Fibroblast of villous mesenchyme (primary cell): ENCODE data around the gene FGD4. TPM values are rescaled to one million over a fixed set of nuclear protein-coding genes. Genes with fewer than 3 reads are reported as not detected.

Source experiments
- DNase-seq: peaks from one replicate; pipeline ENCODE4 v3.0.0-alpha.2; 2010; ENCODE audit warnings: low read depth
- H3K4me3 ChIP-seq: 2 replicates; pipeline ENCODE4 v1.5.1; 2011; ENCODE audit warnings: low read depth, mild to moderate bottlenecking, low read length
- total RNA-seq: library from RNA; depleted of rRNA; stranded (reverse); fragments of >200 nt; gene quantifications from 2 replicates; pipeline ENCODE4 v1.2.3, GENCODE V29; 2012
- TF ChIP-seq, protein P1 (sequence below): IDR thresholded peaks from 2 replicates; pipeline ENCODE4 v1.5.1; 2012; ENCODE audit warnings: low read depth, mild to moderate bottlenecking, low read length; ENCODE audit not compliant: insufficient read depth

Gene FGD4
- total RNA-seq, 1 donor = 4.7 TPM

DNA sequence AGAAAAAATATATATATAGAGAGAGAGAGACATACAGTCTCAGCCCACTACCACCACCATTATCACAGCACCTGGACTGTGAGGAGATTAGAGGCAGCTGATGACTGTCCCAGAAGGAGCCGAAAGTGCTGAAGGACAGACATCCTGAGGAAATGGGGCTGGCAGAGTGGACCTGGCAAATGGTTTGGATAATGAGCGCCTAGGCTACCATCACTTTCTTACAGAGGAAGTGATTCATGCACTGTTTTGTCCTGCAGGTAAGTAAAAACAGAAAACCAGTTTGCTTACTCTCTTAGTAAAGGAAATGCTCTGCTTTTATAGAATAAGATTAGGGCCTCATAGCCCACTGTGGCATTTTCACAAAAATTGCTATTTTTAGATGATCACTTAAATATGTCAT, 251.2 kb downstream of the FGD4 start:
- DNase-seq = no peak
- TF ChIP-seq, protein P1, sequence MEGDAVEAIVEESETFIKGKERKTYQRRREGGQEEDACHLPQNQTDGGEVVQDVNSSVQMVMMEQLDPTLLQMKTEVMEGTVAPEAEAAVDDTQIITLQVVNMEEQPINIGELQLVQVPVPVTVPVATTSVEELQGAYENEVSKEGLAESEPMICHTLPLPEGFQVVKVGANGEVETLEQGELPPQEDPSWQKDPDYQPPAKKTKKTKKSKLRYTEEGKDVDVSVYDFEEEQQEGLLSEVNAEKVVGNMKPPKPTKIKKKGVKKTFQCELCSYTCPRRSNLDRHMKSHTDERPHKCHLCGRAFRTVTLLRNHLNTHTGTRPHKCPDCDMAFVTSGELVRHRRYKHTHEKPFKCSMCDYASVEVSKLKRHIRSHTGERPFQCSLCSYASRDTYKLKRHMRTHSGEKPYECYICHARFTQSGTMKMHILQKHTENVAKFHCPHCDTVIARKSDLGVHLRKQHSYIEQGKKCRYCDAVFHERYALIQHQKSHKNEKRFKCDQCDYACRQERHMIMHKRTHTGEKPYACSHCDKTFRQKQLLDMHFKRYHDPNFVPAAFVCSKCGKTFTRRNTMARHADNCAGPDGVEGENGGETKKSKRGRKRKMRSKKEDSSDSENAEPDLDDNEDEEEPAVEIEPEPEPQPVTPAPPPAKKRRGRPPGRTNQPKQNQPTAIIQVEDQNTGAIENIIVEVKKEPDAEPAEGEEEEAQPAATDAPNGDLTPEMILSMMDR = no peak
- H3K4me3 ChIP-seq = no peak overlapping the region

DNA sequence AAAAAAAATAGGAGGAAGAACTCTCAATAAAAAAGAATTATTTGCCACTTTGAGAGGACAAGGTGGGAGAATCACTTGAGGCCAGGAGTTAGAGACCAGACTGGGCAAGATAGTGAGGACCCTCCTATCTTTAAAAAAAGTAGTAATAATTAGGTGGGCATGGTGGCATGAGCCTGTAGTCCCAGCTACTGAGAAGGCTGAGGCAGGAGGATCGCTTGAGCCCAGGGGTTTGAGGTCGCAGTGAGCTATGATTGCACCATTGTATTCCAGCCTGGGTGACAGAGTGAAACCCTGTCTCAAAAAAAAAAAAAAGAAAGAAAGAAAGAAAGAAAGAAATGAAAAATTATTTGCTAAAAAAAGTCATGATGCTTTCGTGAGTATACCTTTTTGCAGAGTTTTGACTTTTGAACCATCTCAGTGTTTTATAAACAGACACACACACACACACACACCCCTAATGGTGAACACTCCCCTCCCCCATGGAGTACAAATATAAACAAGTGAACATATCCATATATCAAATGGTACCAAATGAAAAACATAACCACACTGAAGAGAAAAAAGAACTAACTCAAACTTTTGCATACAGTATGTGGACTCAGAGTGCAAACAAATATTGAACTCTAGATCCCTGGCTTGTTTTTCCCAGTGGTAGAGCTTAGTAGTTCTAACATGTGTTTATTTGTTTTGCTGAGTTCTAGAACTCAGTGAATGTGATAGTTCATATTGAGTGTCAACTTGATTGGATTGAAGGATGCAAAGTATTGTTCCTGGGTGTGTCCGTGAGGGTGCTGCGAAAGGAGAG, 252.0 kb downstream of the FGD4 start:
- DNase-seq = no peak
- no peak overlapping the region for H3K4me3 ChIP-seq
- TF ChIP-seq, protein P1 = no peak

DNA sequence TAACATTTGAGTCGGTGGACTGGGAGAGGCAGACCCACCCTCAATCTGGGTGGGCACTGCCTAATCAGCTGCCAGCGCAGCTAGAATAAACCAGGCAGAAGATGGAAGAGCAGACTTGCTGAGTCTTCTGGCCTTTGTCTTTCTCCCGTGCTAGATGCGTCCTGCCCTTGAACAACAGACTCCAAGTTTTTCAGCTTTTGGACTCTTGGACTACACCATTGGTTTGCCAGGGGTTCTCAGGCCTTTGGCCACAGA, 252.5 kb downstream of the FGD4 start:
- H3K4me3 ChIP-seq = no peak overlapping the region
- DNase-seq = no peak
- TF ChIP-seq, protein P1 = no peak

DNA sequence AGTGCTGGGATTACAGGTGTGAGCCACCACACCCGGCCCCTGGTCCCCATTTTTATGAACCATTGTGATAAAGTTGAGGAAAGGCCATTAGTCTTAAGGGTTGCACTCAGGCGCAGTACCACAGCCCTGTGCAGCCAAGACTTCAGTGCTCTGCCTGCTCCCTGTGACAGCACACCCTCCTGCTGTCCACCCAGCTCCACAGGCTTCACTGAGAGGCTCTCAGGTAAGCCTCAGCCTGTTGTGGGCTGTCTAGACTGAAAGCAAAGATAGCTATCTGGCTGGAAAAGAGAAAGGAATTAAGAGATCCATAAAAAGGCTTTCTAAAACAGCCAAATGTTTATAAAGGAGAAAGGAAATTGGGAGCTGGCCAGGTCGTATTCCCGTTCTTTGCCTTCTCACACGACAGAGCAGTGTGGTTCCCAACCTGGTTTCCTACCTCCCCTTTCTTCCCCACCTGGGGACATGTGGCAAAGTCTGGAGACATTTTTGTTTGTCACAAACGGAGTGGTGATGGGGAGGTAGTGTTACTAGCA, 260.6 kb downstream of the FGD4 start:
- TF ChIP-seq, protein P1 = no peak
- peak; percentile 72 for DNase-seq
- H3K4me3 ChIP-seq = no peak overlapping the region

DNA sequence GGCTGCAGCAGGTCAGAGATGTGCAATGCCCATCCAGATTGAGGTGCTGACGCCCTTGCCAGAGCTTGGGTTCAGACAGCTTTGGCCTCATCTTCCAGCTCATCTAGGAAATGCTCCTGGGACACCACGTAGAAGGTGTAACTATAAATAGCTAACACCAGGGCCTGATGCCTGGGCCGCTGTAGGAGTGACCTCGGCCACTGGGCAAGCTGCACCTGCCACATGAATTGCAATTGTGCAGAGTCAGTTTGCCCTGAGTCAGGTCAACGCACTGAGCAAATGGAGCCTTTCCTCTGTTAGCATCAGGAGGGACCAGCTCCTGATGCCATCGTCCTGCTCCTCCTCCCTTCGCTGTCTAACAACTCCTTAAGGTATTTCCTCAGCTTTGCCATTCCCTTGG, 262.3 kb downstream of the FGD4 start:
- no peak overlapping the region for H3K4me3 ChIP-seq
- no peak for DNase-seq
- TF ChIP-seq, protein P1 = no peak

DNA sequence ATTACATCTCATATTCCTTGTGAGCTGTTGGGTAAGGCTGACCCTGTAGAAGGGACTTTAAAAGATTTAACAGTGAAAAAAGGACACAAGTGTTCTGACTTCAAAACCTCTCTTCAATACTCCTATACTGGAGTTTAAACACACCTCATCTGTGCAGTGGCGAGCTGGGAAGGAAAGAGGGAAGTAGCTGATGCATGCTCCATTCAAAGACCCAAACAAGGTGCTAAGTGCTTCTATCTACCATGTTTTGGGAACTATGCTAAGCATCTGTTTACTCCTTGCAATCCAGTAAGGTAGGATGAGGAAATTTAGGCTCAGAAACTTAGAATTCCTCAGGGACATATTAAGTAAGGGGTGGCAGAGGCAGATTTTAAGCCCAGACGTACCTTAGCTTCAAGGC, 263.3 kb downstream of the FGD4 start:
- DNase-seq = no peak

More for the DNA sequence above, 263.3 kb downstream of the FGD4 start:
- no peak overlapping the region for H3K4me3 ChIP-seq
- TF ChIP-seq, protein P1 = no peak
